Ramos (cell line): ENCODE measurements around the gene RALGPS1.

Experiments
- in situ Hi-C: fragments of 300-500 bp; cut with MboI; formaldehyde crosslinking; loops from one replicate; pipeline ENCODE4 v1.14.3; 2022; ENCODE audit warnings: low sequenced_read_pairs; ENCODE audit not compliant: unreplicated experiment

Gene RALGPS1

GRCh38 chr9:127074561-127075548 lies 160.3 kb downstream of the RALGPS1 start:
- in situ Hi-C loops: no loop called here

GRCh38 chr9:127075624-127076372 lies 161.2 kb downstream of the RALGPS1 start:
- in situ Hi-C loops: no loop called here

GRCh38 chr9:127076860-127077643 lies 162.5 kb downstream of the RALGPS1 start:
- in situ Hi-C loops: no loop called here

DNA sequence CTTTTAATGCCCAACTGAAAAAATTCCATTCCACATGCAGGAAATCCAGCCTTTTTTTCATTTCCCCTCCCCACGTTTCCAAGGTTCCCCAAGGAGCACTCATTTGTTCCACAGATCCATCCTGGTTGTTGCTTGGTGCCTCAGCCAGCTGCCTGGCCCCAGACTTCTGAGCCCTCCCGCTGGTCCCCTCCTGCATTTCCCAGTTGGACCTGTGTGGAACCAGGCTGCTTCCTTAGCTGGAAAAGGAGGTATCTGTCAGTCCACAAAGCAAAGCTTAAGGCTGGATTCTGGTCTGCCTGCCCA lies 163.0 kb downstream of the RALGPS1 start:
- in situ Hi-C loops: no loop called here

DNA sequence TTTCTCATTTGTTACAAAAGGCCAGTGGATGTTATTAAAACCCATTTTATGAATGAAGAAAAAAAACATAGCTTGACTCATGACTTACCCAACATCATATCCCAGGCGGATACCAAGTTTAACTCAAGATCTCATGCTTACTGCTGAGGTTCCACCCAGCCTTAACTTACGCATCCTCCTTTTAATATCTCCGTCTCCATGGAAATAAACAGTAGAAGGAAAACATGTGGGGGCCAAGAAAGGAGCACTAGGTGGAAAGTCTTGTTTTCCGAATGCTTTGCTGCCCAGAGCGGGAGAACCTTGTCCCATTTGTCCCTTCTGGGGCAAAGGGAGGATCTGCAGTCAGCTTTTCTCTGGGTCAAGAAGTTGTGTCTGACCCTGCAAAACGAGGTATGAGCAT lies 163.8 kb downstream of the RALGPS1 start:
- in situ Hi-C loops: no loop called here

DNA sequence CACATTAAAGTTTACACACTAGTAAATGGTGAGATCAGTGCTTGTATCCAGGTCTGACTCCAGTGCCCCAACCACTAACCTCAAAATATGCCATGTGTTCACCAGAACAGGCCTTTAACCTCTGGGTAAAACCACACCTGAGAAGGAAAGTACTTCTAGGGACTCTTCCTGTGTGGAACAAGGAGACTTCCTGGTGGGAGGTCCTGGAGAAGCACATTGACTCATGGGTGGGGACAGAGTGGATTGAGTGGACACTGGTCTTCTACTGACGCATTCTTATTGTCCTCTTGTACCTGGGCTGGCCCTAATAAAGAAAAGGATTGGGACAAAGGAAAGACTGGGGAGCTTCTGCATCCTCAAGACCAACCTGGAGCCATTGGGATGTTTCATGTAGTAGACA lies 164.4 kb downstream of the RALGPS1 start:
- in situ Hi-C loops: no loop called here

DNA sequence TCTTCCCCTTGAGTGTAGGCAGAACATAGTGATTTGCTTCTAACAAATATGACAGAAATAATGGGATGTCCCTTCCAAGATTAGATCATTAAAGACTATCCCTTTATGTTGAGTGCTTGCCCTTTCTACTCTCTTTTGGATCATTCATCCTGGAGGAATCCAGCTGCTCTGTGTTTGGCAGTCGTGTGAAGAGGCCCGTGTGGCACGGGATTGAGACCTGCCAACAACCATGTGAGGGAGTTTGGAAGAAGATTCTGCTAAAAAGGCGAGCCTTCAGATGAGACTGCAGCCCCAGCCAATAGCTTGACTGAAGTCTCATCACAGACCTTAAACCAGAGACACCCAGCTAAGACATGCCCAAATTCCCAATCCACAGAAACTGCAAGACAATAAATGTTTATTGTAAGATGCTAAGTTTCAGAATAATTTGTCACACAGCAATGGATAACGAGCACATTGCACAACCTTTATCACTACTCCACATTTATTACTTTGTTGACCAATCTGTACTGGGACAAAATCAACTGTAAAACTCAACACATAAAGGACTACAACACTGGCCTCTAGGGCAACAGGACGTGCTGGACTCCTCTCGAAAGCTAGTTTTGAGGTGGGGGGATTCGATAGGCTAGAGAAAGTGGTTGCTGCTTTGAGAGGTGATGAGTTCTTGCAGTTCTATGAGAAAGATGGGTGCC lies 165.0 kb downstream of the RALGPS1 start:
- in situ Hi-C loops: no loop called here

- in situ Hi-C loops: no loop called here
Observed at GRCh38 chr9:127081250-127082185, 166.9 kb downstream of the RALGPS1 start.

GRCh38 chr9:127083138-127083980 lies 168.8 kb downstream of the RALGPS1 start:
- in situ Hi-C loops: no loop called here

DNA sequence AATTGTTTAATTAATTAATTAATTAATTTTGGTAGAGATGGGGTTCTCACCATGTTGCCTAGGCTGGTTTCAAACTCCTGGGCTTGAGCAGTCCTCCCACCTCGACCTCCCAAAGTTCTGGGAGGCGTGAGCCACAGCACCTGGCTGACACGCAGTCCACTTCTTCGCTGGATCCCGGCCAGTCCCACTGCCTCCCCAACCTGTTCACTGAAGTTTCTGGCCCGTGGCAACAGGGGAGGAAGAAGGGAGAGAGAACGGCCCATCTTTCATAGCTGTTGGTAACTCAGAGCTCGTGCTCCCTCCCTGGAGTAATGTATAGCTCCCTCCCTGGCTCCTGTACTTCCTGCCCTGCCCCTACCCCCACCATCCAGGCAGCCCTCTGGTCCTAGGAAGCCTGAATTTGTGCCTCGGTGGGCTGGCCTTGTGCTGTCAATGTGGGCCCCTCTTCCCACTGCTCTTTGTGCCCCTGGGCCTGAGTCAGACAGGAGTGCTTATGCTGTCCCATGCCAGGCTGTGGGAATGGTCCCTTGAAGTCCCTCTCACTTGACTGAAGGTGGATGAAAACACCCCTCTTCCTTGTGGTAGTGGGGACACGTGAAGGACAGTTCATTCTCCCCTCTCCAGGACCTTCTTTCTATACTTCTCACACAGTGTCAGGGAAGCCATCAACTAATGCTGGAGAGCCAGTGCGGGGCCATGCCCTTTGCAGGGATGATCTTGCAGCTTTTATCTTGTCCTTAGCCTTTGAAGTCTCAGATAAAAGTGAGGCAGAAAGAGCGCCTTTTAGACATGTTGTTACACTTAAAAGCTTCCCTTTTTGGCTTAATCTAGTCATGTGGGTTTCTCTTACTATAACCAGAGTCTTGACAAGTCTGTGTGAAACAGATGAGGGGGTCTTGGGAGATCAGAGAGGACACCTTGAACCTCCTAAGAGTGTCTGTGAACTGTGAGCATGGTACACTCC lies 169.8 kb downstream of the RALGPS1 start:
- in situ Hi-C loops: no loop called here

GRCh38 chr9:127085186-127085585 lies 170.6 kb downstream of the RALGPS1 start:
- in situ Hi-C loops: no loop called here

DNA sequence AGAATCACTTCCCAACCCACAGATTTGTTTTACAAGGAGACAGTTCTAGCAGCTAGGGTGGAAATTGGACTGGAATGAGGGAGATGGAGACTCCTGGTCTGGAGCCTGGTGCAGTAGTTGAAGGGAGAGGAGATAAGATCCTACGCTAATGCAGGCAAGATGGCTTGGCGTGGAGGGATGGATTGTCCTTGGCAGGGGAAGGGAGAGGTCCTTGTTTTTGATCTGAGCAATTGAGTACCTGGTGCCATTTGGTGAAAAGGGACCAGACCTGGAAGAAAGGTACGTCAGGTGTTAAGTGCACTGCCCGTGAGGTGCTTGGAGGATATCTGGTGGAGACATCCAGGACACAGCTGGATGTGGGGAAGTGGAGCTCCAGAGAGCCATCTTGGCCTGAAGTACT lies 172.2 kb downstream of the RALGPS1 start:
- in situ Hi-C loops: no loop called here

DNA sequence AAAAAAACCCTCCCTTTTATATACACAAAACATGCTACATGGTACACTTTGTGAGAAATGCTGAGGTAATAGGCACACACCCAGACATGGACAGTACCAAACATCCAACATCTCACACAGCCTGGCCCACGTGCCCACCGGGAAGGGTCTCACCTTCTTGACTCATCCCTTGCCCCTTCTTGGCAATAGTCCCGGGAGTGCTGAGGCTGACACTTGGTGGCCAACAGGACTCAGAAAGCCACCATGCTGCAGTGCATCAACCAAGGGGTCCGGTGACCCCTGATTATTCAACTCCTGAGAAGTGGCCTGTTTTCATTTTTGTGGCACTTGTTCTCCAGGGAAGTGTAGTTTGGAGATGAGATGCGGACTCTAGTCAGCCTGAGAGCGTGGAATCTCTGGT lies 172.8 kb downstream of the RALGPS1 start:
- in situ Hi-C loops: no loop called here

- in situ Hi-C loops: no loop called here
Observed at GRCh38 chr9:127087836-127088235, 173.3 kb downstream of the RALGPS1 start.

GRCh38 chr9:127088724-127089615 lies 174.4 kb downstream of the RALGPS1 start:
- in situ Hi-C loops: no loop called here

GRCh38 chr9:127089631-127090081 lies 175.1 kb downstream of the RALGPS1 start:
- in situ Hi-C loops: no loop called here
